Lower leg skin (tissue), 4 donors: Measurements from ENCODE around the gene BCL6B. TPM values are rescaled to one million over a fixed set of nuclear protein-coding genes. Genes with fewer than 3 reads are reported as not detected.

Experiments used
- DNase-seq, 2 donors: peaks; one replicate each; pipeline ENCODE4 v3.0.0-alpha.2; 2019; ENCODE audit warnings: low spot score in 2 of 2
- H3K4me3 ChIP-seq: fragments of 200-600 bp; sonication (generic); 2 replicates; pipeline ENCODE4 v1.5.1; 2017; ENCODE audit warnings: mild to moderate bottlenecking, low read depth; ENCODE audit not compliant: poor library complexity, severe bottlenecking
- POLR2A ChIP-seq, 2 donors: fragments of 450-650 bp; IDR thresholded peaks; one replicate each; pipeline ENCODE4 v1.6.1; 2016 to 2017; ENCODE audit warnings: antibody characterized with exemption in 2 of 2, mild to moderate bottlenecking in 1 of 2, moderate library complexity in 1 of 2
- WGBS, 2 donors: methylation state at CpG; one replicate each; pipeline ENCODE4 v1.1.5; 2018; 5-methylcytosine and 5-hydroxymethylcytosine counted together
- intact Hi-C: fragments of 100-400 bp; cut with DNase I; formaldehyde crosslinking; loops from one replicate; pipeline ENCODE4 v1.15.0; 2023; ENCODE audit warnings: low total_unique reads
- microRNA counts, 2 donors: library from miRNA; unstranded; fragments of <30 nt; microRNA quantifications; one replicate each; lab custom pipeline; 2016
- total RNA-seq, 4 donors: library from RNA; depleted of rRNA; stranded (reverse); fragments of >200 nt; gene quantifications; one replicate each; pipeline ENCODE4 v1.1.0, GENCODE V29; 2016
- TF ChIP-seq, protein P1 (sequence below), 3 donors: fragments of 450-650 bp; IDR thresholded peaks; one replicate each; pipeline ENCODE4 v1.5.1; 2016; ENCODE audit warnings: antibody characterized with exemption in 3 of 3, mild to moderate bottlenecking in 3 of 3, moderate library complexity in 2 of 3

BCL6B gene
- total RNA-seq, 4 donors from 2014 or later, result 0.72 to 5.1 (median 2.1) TPM

DNA sequence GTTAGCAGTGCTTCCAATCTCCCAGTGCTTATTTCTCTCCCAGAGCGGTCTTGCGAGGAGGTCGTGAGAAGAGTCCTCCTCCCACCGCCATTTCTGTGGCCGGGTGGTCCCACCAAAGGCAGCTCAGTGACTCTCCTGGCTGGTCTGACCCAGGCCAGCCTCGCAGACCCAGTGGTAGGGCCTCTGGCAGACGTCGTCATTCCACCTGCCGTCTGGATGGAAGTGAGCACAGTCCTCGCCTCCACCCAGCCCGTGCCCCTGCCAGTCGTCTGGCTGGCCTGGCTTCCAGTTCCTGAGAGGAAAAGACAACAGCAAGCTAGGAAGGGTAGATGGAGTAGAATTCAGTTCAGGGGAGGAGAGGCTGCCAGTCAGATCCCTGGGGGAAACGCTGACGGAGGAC is 52.1 kb downstream of the BCL6B start:
- no peak for DNase-seq
- no peak for TF ChIP-seq POLR2A (IDR thresholded peaks at IDR 0.05)
- TF ChIP-seq, protein P1, sequence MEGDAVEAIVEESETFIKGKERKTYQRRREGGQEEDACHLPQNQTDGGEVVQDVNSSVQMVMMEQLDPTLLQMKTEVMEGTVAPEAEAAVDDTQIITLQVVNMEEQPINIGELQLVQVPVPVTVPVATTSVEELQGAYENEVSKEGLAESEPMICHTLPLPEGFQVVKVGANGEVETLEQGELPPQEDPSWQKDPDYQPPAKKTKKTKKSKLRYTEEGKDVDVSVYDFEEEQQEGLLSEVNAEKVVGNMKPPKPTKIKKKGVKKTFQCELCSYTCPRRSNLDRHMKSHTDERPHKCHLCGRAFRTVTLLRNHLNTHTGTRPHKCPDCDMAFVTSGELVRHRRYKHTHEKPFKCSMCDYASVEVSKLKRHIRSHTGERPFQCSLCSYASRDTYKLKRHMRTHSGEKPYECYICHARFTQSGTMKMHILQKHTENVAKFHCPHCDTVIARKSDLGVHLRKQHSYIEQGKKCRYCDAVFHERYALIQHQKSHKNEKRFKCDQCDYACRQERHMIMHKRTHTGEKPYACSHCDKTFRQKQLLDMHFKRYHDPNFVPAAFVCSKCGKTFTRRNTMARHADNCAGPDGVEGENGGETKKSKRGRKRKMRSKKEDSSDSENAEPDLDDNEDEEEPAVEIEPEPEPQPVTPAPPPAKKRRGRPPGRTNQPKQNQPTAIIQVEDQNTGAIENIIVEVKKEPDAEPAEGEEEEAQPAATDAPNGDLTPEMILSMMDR (IDR thresholded peaks at IDR 0.05), result no peak
- H3K4me3 ChIP-seq, result no peak overlapping the region
- 84% methylated on average over 14 of the region's 14 CpGs for WGBS, 2 donors
- intact Hi-C loops, result no loop called here

DNA sequence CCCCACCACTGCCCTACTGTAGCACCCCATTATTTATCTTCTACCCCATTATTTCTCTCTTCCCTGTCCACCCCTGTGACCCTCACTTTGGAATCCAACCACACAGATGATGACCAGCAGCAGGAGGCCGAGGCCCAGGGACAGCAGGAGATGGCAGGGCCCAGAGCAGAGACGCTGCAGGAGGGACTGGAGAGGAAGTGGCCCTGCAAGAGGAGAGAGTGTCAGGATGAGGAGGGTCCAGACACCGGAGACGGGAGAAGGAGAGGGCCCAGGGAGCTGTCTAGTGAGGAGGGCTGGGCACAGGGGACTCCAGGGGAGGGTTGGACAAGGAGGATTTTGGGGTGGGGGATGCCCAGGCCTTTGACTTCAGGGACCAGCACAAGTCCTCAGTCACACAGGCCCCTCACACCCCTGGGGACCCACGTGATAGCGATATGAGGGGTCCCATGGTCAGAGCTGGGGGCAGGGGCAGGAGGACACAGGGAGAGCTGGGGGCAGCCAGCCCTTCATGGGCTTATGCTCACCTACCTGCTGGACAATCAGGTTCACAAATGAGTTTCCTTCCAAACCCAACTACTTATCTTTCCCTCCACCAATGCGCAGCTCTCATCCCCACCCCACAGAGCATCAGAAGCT is 55.2 kb downstream of the BCL6B start:
- WGBS, 2 donors, result 88 to 90% methylated on average over 7 of the region's 7 CpGs

DNA sequence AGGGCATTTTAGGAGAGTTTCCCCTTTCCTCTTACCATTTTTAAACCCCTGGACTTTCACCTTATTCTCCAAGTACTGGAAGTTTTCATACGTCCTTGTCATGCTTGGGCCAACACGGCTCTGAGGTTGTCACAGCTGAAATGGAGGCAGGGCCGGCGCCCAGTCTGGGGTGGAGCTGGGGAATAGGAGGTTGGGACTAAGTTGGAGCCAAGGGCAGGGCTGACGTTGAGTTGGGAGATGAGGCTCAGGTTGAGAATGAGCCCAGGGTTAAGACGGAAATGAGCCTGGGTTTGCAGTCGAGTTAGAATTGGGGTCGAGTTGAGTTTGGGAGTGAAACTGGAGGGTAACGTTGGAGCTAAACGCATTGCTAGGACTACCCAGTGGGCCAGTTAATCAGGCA is 55.9 kb downstream of the BCL6B start:
- intact Hi-C loops, result no loop called here
- WGBS, 2 donors, result 82 to 87% methylated on average over 10 of the region's 10 CpGs
- DNase-seq, result peak in 1 of 2 donors; percentile 81

More for the DNA sequence above, 55.2 kb downstream of the BCL6B start:
- DNase-seq, result no peak
- H3K4me3 ChIP-seq, result no peak overlapping the region
- intact Hi-C loops, result no loop called here
- TF ChIP-seq, protein P1 (IDR thresholded peaks at IDR 0.05), result no peak
- no peak for TF ChIP-seq POLR2A (IDR thresholded peaks at IDR 0.05)

More for the DNA sequence above, 55.9 kb downstream of the BCL6B start:
- TF ChIP-seq, protein P1 (IDR thresholded peaks at IDR 0.05), result no peak
- TF ChIP-seq POLR2A (IDR thresholded peaks at IDR 0.05), result no peak
- H3K4me3 ChIP-seq, result no peak overlapping the region

MicroRNAs encoded within 50 kb of the gene (microRNA counts, 767-probe panel; counts per million panel counts)
- microRNA hsa-miR-195-5p (lab: Ali Mortazavi, UCI) (8,891 to 10,159 counts per million in 2 donors), microRNA hsa-miR-497-5p (lab: Ali Mortazavi, UCI) (0 to 358 counts per million in 2 donors)

Other genes starting within 250 kb of the BCL6B start
- gene FBXO39, start 246.8 kb upstream of the BCL6B start, total RNA-seq, result under 1 TPM; 0.42 to 0.97 (median 0.71) TPM
- gene TEKT1, start 191.3 kb upstream of the BCL6B start, total RNA-seq, result not detected
- gene ALOX12, start 27.0 kb upstream of the BCL6B start, total RNA-seq, result 10 to 100 TPM; 17.1 to 32.5 (median 21.9) TPM
- gene RNASEK, start 10.4 kb upstream of the BCL6B start, total RNA-seq, result 100 to 1,000 TPM; 187 to 231 (median 220) TPM
- 1 to 10 TPM; 1.0 to 5.2 (median 2.6) TPM for gene SLC16A13, start 13.0 kb downstream of the BCL6B start, total RNA-seq
- gene SLC16A11, start 21.0 kb downstream of the BCL6B start, total RNA-seq, result 1 to 10 TPM; 1.1 to 6.3 (median 4.1) TPM
- 1 to 10 TPM in 2 of 4 donors, under 1 TPM in 2; 0.46 to 5.4 (median 1.9) TPM for gene CLEC10A, start 57.2 kb downstream of the BCL6B start, total RNA-seq
- gene ASGR2, start 91.8 kb downstream of the BCL6B start, total RNA-seq, result 10 to 100 TPM in 1 of 4 donors, 1 to 10 TPM in 3; 6.7 to 10.1 (median 8.7) TPM
- 1 to 10 TPM; 1.3 to 6.6 (median 4.2) TPM for gene ASGR1, start 156.3 kb downstream of the BCL6B start, total RNA-seq
- 1 to 10 TPM; 2.7 to 7.7 (median 4.7) TPM for gene DLG4, start 196.8 kb downstream of the BCL6B start, total RNA-seq
- gene ACADVL, start 196.9 kb downstream of the BCL6B start, total RNA-seq, result 1,000 to 10,000 TPM in 1 of 4 donors, 100 to 1,000 TPM in 3; 703 to 1,179 (median 863) TPM
- 10 to 100 TPM; 51.7 to 87.5 (median 67.8) TPM for gene DVL2, start 211.5 kb downstream of the BCL6B start, total RNA-seq
- 10 to 100 TPM; 23.4 to 32.5 (median 27.9) TPM for gene PHF23, start 216.4 kb downstream of the BCL6B start, total RNA-seq
- gene GABARAP, start 219.4 kb downstream of the BCL6B start, total RNA-seq, result 100 to 1,000 TPM; 253 to 667 (median 538) TPM
- gene CTDNEP1, start 228.7 kb downstream of the BCL6B start, total RNA-seq, result 10 to 100 TPM; 55.3 to 79.2 (median 70.4) TPM
- gene ELP5, start 229.2 kb downstream of the BCL6B start, total RNA-seq, result 10 to 100 TPM; 10.8 to 20.6 (median 17.1) TPM
- gene CLDN7, start 239.4 kb downstream of the BCL6B start, total RNA-seq, result 10 to 100 TPM in 3 of 4 donors, 1 to 10 TPM in 1; 6.7 to 25.6 (median 14.4) TPM